GM12873 (cell line): Measurements from ENCODE around the gene PPP1R15B.

Experiments used
- TF ChIP-seq, protein P1 (sequence below): IDR thresholded peaks from 2 replicates; pipeline ENCODE4 v1.5.1; 2012; ENCODE audit warnings: low read depth, mild to moderate bottlenecking, moderate library complexity, low read length, control low read depth; ENCODE audit not compliant: insufficient read depth; ENCODE audit errors: missing control alignments

The PPP1R15B gene

DNA sequence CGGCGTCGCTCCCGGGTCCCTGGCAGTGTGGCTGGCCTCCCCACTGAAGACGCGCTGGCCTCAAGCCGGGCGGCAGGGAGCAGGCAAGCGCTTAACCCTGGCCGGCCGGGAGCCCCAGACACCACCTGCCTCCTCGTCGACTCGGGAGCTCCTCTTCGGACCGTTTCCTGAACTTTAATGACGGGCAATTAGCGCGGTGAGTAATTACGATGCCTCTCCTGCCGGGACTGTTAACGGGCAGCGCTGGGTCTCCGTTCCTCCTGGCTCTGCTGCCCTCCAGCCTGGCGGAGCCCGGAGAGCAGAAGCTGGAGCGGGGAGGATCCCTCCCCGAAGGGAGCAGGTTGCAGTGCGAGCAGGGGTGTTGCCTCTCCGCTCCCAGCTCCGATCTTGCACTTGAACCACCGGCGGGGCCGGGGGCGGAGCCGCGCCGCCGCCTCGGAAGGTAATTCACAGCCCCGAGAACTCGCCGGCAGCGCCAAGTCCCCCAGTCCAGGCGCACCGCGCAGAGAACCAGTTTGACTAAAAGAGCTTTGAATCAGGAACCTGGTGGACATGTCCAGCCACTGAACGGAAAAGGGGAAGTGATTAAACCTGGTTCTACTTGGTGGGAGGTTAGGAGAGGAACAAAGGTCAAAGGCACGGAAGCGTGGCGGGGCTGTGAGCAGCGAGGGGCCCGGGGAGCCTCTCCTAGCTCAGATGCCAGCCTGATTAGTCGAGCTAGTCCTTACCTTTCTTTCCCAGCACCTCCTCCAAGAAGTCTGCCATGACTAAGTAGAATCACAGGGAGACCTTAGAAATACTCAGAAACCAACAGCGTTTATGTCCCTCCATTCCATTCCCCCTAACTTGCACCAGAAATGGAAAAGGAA, 33.6 kb downstream of the PPP1R15B start:
- TF ChIP-seq, protein P1, sequence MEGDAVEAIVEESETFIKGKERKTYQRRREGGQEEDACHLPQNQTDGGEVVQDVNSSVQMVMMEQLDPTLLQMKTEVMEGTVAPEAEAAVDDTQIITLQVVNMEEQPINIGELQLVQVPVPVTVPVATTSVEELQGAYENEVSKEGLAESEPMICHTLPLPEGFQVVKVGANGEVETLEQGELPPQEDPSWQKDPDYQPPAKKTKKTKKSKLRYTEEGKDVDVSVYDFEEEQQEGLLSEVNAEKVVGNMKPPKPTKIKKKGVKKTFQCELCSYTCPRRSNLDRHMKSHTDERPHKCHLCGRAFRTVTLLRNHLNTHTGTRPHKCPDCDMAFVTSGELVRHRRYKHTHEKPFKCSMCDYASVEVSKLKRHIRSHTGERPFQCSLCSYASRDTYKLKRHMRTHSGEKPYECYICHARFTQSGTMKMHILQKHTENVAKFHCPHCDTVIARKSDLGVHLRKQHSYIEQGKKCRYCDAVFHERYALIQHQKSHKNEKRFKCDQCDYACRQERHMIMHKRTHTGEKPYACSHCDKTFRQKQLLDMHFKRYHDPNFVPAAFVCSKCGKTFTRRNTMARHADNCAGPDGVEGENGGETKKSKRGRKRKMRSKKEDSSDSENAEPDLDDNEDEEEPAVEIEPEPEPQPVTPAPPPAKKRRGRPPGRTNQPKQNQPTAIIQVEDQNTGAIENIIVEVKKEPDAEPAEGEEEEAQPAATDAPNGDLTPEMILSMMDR: no peak

DNA sequence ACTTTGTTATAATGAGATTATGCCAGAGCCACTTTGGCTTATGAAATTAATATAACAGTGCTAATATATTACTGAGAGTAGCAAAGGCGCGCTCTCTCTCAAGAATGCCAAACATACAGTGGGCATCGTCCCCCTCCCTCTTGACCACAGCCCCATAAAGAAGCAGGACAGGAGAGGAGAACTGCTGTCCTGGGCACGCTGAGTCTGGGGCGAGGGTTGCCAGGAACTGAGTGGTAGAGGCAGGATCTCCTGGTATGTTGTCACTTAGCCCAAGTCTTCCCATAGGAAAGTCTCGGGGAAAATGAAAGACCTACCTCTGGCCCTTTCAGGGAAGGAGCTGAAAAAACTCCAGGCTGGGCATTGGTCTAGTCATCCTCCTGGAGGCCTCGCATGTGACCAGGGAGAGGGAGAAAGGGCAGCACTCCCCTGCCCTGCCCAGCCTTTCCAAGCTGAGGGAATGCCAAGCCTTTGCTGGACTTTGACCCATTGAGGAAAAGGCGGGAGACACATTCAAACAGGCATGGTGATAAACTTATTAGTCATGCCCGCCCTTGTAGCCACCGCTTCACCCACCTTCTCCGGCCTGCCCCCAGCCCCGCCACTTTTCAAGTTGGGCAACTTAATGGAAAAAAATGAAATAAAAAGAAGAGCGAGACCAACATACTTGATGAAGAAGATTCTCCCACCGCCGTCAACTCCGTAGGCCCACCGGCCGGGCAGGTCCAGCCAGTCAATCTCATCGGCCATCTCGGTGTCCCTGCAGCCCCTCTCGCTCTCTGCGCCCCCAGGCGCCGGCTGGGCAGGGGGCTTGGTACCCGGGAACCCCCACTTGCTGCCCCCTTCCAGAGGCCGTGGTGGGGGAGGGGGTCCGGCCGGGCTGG, 34.5 kb downstream of the PPP1R15B start:
- TF ChIP-seq, protein P1: no peak

DNA sequence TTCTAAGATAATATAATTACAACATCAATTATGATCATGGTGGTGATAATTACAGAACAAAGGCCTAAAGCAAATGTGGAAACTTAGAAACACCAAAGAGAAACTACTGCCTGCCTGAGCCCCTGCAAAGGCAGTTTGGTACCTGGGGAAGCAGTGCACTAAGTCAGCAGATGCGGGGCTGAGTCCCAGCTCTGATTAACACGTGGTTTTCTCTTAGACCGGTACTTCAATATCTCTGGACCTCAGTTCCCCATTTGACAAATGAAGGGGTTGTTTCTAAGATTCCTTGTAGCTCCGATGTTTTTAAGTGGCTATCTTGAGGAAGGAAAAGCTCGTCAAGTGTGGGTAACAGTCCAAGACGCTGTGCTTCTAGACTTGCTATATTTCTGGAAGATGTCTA, 35.2 kb downstream of the PPP1R15B start:
- TF ChIP-seq, protein P1: no peak

DNA sequence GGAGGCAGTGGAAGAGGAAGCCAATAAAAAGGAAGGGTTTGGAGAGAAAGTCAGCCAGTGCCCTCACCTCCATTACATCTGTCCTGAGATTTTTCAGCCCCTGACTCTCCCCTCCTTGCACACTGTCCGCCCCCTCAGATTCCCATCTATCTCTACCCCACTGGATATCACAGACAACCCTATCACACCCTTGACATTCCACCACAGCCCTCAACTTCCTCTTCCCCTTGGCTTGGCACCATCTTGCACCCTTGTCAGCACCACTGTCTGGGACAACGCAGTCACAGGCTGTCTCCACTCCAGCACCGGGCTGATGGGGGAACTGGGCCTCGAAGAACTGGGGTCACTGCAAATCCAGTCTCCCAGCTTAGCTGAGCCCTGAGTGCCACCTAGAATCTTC, 37.7 kb downstream of the PPP1R15B start:
- TF ChIP-seq, protein P1: no peak

DNA sequence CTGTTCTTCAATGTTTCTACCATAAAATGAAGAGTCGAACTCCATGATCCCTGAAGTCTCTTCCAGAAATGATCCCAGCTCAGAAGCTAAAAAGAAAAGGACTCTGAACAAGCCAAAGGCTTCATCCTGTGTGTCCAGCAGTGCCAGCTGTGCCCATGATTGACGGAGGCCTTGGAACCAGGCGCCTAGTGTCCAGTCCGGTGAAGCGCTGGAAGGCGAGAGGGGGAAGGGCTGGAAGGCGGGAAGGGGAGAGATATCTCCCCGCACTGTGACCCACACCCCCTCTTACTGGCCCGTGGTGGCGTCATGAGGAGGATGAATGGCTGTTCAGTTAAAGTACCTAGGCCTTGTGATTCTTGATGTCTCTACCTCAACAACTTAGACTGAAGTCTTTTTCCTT, 41.4 kb downstream of the PPP1R15B start:
- TF ChIP-seq, protein P1: no peak

DNA sequence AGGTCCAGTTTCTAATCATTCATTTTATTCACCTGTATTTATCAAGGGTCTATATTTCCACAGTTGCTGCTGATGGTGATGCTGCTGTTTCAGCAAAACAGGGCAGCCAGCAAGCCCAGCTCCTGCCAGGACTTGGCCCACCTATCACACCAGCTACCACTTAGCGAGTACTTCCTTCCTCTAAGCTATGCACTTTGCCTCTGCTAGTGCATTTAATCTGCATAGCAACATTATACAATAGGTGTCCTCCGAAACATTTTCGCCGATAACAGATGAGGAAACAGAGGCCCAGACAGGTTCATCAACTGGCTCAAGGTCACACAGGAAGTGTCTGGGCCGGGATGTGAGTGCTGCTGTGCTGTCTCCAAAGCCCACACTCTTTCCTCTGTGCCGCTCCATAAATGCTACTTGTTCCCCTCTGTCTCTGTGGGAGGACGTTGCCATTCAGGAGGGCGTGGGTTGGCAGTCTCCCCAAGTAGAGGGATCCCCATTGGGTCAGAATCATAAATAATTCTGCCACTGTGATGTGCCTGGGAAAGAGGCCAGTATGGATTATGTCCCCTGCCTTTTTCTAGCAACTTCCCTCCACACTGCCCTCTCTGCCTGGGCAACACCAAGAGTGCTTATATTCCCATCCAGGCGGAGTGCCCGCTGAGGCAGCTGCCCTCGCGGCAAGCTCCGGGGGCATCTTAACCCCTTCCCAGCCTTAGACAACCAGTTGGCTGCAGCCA, 42.5 kb downstream of the PPP1R15B start:
- TF ChIP-seq, protein P1: no peak
